Activated T-cell treated with anti-CD3 and anti-CD28 coated beads for 48 hours (primary cell): ENCODE data around the gene VWCE.
"Not testable (repeated sequence)": the region's sequence is repeated elsewhere in the genome, so short reads cannot be mapped to it uniquely, and the experiment has no call there.

Experiments used
- DNase-seq: peaks from one replicate; pipeline ENCODE4 v3.0.0-alpha.2; 2020; ENCODE audit warnings: low read depth

The VWCE gene

DNA sequence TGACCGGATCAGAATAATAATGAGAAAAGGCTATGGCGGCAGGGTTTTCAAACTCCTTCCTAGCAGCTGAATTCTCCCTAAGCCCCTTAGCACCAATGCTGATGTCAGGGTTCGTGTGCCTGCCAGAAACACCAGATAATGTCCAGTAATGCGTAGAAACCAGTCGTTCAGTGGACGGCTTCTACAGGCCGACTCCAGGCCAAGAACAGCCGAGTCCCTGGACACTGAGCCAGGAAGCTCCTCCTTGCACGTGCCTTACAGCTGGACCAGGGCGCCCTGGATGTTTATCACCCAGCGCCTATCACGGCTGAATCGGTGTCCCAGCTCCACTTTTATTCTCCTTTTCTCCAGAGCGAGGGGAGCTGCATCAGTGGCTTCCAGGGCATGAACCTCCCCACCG lies 82.9 kb downstream of the VWCE start:
- DNase-seq, result not testable (repeated sequence)

- not testable (repeated sequence) for DNase-seq
Observed at GRCh38 chr11:61211327-61211952, 83.7 kb downstream of the VWCE start.

DNA sequence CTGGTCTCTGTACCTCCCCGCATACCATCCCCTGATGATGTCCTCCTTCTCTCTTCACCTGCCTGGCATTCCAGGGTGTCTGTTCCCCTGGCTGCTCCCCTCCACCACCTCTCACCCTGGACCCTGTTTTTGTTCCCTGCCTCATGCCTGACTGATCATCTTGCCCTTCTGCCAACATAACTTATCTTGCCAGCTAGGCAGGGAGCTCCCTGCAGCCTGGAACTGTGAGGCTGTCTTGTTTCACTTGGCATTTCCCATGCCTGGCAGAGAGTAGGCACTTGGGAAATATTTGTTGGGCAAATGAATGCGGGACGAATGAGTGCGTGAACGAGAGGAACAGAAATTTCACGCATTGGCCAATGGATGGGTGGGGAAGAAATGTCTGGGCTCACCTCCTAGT lies 84.5 kb downstream of the VWCE start:
- DNase-seq, result not testable (repeated sequence)
